ENCODE data around the gene PFN3.

PFN3 gene, protein sequence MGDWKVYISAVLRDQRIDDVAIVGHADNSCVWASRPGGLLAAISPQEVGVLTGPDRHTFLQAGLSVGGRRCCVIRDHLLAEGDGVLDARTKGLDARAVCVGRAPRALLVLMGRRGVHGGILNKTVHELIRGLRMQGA
- 0 reads per million in 4 donors for total RNA-seq

DNA sequence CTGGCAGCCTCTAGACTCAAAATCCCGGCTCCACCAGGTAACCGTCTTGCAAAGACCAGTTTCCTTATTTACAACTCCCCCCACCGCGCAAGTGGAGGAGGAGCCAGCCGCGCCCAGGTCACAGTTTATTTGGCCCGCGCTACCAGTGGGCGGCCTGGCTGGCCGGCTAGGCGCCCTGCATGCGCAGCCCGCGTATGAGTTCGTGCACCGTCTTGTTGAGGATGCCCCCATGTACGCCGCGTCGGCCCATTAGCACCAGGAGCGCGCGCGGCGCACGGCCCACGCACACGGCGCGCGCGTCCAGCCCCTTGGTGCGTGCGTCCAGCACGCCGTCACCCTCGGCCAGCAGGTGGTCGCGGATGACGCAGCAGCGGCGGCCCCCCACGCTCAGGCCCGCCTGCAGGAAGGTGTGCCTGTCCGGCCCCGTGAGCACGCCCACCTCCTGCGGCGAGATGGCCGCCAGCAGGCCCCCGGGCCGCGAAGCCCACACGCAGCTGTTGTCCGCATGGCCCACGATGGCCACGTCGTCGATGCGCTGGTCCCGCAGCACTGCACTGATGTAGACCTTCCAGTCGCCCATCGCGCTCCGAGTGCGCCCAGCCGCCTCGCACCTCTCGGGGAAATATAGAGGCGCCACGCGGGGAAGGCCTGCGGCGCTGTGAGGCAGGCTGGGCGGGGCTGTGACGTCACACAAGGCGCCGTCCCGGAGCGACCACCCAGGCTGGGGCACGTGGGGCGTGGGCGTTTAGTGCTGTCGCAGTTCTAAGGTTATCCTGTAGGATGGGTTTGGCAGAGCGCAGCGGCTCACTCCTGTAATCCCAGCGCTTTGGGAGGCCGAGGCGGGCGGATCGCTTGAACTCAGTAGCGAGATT is at the start of gene PFN3:
PFN3 (minus strand) TSS at position 665 of the 872 bp plus-strand sequence; CDS start at position 580, 85 bp downstream.
- DNase-seq = no peak

DNA sequence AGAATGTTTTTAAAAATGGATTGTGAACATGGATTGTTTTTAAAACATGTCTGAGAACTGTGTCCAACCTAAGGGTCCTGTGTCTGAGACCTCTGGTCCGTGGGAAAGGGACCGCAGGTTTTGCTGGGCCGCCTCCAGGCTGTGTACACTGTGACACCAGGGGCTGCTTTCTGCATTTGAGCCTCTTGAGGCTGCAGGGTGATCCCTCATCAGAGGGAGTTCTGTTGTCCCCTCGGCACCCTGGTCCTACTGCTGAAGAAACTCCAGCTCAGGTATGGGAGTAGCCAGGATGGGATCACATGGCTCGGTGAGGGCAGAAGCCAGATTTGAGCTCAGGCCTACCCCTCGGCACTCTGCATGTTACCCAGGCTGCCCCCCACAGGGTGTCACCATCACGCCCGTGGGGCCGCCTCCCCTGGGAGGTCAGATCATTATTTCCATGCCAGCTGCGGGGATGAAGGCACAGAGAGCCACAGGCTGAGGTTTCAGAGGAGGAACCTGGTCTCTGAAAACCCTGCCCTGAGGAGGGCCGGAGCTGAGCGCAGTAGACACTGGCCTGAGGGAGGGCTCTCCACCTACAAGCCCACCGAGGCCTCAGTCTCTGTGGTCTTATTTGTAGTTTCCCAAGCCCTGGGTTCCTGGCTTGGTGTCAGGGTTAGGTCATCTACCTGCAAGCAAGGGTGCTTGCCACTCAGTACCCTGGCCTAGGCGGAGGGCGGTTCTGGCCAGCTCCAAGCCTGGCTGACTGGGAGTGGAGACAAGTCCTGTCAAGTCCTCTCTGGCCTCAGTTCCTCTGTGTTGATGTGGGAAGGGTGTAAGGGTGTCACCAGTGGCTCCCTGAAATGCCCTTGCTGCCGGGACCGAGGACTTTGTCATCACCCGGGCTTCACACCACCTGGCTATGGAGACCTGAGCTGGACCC is 48.9 kb upstream of the PFN3 start:
- no peak for DNase-seq

DNA sequence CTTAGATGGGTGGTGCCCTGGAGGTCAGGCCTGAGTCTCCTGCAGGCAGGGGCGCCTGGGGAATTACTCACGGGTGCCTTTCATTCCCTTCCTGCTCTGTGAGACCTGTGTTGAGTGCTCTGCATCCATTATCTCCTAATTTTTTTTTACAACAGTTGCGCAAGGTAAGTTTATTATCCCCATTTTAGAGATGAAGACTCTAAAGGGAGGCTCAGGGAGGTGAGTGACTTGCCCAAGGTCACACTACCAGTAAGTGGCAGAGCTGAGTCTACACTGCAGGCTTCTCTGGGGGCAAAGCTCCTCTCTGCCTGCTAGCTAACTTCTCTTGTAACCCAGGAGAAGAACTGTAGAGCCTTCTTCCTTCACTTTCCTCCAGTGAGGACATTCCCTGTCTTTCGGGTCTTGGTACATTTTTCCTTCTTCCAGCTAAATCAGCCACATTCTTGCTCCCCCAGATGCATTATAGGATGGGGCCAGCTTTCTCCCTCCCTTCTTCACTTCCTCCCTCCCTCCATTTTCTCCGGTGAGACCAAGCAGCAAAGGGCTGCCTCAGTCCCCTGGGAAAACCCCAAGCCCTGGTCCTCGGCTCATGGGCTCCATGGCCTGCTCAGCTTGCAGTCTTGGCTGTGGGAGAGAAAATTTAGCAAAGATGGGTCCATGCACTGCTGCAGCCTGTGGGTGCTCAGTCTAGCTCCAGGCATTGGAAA is 47.9 kb upstream of the PFN3 start:
- DNase-seq = no peak

DNA sequence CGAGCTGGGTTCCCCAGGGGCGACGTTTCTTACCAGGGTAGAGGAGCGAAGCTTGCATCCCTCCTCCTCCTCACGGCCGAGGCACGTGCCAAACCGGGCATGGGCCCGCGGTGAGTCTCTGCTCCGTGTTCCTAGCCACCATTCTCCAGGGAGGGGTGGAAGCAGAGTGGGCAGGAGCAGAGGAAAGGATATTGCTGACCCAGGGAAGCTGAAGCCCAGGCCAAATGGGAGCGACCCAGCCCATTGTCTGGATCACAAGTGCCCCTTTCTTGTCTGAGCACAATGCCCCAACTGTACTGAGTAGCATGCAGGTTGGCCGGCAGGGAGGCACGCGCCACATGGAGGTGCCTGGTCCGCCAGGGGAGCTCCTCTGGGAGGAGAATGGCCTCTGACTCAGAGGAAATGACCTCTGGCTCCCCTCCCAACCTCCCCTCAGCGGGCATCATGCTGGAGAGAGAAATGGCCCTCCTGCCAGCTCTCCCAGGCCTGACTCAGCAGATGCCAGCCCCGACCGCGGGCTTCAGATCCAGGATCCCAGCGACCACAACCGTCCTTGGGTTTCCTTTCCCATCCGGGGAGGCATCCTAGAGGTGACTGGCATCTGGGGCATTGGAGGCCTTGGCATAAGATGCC is 47.3 kb upstream of the PFN3 start:
- no peak for DNase-seq

DNA sequence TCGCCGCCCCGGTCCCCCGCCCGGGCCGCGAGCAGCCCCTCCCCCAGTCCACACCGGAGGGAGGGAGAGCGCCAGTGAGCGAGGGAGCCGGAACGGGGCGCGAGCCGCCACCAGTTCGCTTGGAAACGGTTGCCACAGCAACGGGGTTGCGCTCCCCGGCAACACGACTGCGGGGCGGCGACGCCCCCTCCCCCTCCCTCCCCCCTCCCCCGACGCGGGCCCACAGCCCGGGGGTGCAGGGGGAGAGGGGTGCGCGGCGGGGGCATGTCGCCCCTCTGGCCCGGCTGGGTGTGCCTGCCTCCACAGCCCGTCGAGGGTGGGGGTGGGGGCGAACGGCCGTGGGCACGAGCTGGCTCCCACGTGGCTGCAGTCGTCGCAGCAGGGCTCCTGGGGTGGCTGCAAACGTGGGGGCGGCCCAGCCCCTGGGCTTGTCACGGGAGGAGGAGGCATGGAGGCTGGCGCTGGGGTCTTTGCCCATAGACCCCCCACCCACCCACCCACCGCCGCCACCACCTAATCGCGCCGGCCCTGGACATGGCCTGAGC is 46.7 kb upstream of the PFN3 start:
- peak; percentile 60 to 84 (median 70) for DNase-seq

DNA sequence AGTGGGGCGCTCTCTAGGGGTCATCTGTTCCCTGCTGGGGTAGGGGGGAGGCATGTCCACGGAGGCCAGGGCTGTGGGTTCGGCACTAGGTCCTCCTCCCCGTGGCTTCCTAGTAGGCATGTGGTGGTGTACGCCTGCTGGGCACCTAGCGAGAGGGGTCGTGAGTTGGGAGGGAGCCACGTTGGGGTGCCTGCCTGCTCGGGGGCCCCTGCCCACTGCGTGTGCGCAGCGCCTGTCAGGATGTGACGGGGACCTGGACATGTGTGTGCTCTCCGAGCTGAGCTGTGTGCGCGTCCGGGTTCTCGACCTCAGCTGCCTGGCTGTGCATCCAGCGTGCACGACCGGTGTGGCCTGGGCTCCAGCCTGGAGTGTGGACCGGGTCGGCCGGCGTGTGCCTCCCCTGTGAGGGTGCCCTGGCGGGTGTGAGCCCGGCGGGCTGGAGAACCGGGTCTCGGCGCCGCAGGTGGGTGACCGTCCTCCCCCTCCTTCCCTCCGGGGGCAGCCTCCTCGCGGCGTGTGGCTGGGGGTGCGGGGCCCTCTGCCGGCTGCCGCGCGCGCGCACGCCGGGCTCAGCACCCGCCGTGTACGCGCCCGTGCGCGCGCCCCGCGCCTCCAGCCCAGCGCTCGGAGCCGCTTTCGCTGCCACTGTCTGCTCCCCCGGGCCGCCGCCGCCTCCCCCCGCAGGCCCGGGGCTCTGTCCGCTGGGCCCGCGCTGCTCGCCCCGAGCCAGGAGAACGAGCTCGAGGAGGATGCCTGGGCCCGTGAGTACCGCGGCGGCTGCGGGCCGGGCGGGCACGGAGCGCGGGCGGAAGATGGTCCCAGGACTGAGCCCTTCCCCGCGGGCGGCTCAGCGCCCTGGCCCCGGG is 46.0 kb upstream of the PFN3 start, which contains the start of gene PRR7:
PRR7 (plus strand) TSS at position 615 of the 866 bp plus-strand sequence. CDS start 8,254 bp downstream, outside the sequence.
- DNase-seq = peak; percentile 48 to 75 (median 60)

DNA sequence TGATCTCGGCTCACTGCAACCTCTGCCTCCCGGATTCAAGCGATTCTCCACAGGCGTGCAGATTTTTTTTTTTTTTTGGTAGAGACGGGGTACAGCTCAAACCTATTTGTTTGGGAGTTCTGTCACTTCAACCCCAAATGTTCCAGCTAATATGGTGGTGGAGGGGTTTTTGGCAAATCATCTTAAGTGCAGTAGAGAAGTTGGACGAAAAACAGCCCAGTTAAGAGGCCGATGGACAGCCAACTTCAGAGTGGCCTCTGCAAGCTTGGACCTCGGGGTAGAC is 45.4 kb upstream of the PFN3 start:
- no peak for DNase-seq

DNA sequence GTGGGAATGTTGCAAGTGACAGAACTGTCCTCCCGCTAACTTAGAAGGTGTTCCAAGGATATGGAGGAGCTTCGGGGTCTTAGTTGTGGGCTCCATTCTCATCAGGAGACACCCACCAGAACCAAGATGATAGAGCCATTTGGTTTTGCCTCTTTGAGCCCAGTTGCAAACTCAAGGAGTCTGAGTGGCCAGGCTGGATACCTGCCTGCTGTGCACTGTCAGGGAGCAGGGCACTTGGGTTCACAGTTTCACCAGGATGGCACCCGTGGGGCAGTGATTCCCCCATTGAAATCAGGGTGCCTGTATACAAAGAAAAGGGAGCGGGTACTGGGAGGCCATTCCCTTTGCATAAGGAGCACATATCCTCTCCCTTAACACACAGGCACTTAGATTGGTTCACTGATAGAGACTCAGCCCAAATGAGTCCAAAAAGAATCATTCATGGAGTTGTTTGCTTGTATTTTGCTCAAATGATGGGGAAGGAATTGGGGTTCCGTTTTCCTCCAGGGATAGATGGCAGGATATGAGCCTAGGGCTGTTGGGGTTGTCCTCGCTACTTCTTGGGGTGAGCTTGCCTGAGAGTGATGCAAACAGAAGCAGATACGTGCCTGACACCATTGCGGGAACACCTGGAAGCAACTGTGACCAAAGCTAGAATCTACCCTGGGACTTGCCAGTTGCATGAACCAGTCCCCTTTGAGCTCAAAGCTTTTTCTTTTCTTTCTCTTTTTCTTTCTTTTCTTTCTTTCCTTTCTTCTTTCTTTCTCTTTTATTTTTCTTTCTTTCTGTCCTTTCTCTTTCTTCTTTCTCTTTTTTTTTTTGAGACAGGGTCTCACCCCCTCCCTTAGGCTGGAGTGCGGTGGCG is 44.8 kb upstream of the PFN3 start:
- peak in 2 of 5 donors; percentile 31 to 37 for DNase-seq

DNA sequence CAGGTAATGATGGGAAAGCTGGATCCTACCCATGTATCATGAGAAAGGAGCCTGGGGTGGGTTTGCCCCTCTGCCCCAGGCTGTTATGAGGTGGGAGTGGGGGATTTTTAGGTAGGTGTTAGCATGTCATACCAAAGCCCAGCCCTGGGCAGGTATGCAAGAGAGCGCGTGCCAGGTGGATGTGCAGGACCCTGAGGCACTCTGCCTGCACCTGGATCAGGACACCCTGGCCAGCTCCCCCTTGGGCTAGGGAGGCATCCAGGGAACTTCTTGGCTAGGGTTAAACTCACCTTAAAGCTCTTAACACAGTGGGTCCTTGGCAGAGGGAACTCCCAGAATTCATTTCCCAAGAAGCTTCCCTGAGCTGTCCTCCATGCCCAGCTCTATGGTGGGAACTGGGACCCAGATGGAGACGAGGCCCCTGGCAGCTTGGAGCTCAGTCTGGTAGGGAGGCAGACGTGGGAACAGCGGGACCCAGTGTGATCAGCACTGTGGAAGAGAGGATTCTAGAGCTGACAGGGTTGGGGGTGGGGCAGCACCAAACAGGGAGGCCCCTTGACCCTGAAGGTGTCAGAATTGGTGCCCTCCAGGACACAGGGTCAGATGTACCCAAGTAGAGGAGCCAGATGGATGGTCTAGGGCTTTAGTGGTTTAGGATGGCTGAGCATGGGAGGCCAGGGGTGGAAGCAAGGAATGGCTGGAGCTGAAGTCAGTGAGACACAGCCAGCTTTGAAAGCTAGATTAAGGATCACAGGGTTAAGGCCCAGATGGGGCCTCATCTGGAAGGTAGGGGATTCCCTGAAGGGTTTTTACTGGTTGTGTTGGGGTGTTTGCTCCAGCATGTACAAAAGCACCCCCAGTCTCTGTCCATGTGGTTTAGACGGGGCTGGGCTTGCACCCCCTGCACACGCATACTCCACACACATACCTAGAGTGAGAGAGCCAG is 43.9 kb upstream of the PFN3 start:
- no peak for DNase-seq

DNA sequence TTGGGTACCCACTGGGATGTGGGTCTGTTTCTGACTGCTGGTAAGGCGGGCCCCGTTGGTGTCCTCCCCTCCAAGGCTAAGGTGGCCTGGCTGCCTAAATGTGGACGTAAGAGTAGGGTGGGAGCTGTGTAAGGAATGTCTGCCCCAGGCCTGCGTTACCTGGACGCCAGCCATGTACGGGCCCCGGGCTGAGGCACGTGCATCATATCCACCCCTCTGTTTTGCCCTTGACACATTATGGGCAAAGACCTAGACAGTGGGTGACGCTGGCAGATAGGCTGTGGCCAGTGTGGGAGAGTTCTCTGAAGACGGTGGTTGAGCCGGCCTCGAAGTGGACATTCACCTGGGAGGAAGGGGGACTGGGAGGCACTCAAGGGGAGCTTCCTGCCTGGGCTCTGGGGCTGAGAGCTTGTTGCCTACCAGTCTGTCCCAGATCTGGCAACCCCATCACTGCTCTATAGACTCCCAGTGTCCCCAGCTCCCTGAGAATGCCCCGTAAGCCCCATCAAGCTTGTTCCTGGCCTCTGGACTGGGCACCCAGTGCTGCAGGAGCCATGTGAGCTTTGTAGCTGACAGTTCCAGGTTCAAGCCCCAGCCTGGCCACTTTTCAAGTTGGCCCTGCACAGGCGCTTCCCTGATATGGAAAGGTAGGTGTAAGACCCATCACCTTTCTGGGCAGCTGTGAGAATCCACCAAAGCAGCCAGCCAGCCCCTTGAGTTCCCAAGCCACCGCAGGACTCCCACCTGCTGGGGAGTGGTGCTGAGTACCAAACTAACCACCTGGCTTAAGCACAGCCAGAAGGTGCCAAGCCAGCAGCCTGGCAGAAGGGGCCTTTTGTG is 42.9 kb upstream of the PFN3 start:
- DNase-seq = no peak

DNA sequence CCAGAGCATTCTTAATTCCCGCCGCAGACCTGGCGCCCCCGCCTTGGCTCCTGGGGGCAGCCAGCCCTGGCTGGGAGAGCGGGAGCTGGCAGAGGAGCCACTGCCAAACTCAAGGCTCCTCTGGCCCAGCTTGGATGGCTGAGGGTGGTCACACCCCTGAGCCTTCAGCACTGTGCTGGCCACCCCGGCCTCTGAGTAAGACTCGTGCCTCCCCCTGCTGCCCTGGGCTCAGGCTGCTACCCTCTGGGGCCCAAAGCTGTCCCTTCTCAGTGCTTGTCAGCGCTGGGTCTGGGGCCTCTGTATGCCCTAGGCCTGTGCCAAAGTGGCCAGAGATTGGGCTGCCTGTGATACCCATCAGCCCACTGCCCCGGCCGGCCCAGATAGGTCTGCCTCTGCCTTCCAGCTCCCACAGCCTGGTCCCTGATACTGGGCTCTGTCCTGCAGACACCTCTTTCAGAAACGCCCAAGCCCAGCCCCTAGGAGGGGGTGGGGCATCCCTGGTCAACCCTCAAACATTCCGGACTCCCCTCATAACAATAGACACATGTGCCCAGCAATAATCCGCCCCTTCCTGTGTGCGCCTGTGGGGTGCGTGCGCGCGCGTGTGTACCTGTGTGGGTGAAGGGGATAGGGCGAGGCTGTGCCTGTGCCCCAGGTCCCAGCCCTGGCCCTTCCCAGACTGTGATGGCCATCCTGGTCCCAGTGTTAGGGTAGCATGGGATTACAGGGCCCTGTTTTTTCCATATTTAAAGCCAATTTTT is 41.8 kb upstream of the PFN3 start:
- DNase-seq = no peak

DNA sequence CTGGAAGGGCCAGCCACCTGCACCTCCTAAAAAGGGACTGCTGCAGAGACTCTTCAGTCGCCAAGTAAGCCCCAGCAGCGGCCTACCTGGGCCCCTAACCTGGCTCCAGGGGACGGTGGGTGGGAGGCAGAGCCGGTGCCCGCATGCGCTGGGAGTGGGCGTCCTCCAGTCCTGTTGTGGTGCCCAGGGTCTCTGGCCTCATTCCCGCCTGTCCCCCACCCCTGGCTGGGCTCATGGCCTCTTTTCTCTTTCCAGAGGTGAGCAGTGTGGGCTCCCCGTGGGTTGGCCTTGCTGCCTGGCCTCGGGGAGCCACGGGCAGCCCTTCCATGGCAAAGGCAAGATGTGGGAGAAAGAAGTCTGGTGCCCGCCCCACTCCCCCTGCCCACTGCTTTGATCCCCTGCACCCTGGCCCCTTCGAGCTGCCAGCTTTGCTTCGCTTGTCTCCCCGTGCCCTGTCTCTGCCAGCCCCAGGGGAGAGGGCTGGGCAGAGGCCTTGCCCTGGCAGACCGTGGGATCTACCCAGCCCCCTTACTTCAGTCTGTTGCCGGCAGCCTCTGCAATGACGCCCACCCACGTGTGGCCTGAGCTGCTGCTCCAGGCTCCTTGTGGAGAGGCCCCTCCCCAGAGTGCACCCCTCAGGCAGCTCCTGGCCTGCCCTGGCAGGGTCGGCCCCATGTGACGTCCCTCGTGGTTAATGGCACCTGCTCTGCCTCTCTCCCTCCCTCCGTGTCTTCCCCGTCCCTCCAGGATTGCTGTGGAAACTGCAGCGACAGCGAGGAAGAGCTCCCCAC is 40.7 kb upstream of the PFN3 start:
- DNase-seq = no peak

DNA sequence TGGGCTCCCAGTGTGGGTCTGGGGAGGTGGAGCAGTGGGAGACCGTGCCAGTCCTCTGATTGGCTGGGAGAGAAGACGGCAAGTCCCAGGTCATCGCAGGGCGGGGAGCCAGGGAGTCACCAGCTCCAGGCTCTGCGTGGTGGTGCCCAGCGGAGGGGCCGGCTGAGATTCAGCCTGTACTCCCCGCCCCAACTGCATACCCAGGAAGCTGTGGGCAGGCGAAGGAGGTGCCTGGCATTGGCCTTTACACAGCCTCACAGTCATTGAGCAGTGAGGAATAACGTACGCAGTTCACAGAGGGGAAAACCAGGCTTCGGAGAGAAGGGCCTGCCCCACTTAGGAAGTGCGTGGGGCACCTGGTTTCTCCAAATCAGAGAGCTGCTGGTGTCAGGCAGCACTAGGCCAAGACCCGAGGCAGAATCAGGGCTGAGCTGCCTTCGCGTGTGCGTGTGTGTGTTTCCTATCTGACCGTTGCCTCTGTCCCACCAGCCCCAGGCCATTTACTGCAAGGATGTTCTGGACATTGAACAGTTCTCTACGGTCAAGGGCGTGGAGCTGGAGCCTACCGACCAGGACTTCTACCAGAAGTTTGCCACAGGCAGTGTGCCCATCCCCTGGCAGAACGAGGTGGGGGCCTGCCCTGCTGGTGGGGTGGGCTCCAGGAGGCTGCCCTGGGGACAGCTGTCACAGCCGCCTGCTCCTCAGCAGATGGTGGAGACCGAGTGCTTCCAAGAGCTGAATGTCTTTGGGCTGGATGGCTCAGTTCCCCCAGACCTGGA is 39.9 kb upstream of the PFN3 start:
- DNase-seq = peak in 3 of 5 donors; percentile 40 to 54 (median 49)

DNA sequence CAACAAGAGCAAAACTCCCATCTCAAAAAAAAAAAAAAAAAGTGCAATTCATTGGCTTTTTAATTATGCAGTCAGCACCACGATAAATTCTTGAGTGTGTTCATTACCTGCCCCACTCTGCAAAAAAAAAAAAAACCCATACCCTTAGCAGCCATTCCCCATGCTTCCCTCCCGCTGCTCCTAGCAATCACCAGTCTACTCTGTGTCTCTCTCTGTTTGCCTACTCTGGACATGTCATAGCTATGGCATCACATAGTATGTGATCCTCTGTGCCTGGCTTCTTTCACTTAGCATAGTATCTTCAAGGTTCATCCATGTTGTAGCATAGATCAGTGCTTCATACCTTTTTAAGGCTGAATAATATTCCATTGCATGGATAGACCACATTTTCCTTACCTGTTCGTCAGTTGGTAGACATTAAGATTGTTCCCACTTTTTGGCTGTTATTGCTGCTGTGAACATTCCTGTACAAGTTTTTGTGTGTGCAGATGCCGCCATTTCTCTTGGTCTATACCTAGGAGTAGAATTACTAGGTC is 39.1 kb upstream of the PFN3 start:
- DNase-seq = no peak

DNA sequence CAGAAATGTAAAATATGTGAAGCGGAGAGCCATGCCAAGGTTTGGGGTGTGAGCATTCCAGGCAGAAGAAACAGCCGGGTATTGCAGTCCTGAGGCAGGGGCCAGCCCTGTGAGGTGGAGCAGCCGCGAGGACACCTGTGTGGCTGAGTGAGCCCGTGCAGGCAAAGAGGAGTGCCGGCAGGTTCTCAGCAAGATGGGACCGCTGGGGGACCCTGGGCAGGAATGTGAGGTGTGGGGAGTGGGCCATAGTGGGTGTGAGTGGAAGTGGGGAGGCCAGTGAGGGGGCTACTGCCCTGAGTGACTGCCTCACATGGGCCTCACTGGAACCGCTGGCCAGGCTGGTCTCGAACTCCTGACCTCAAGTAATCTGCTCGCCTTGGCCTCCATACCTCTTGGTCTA is 38.0 kb upstream of the PFN3 start:
- no peak for DNase-seq

All from T-helper 1 cell (primary cell).